Activated CD4-positive, alpha-beta memory T cell treated with anti-CD3 and anti-CD28 coated beads for 36 hours (primary cell): ENCODE results near the gene TMEM170B. TPM values are rescaled to one million over a fixed set of nuclear protein-coding genes. Genes with fewer than 3 reads are reported as not detected.

Source experiments
- CTCF ChIA-PET: fragments of 350-600 bp; sonication (Branson Sonifier 250); formaldehyde crosslinking; loops from one replicate; lab custom pipeline; 2021; ENCODE audit warnings: antibody characterized with exemption, inconsistent platforms; lab: Charles Lee
- POLR2A ChIA-PET: fragments of 350-600 bp; sonication (Branson Sonifier 250); formaldehyde crosslinking; loops from one replicate; lab custom pipeline; 2021; ENCODE audit warnings: antibody characterized with exemption; lab: Charles Lee
- DNase-seq: peaks from one replicate; pipeline ENCODE4 v3.0.0-alpha.2; 2020
- H3K27ac Mint-ChIP-seq: one replicate; pipeline ENCODE4 v1.8.0; 2021; ENCODE audit warnings: mixed read lengths
- H3K27me3 Mint-ChIP-seq: one replicate; pipeline ENCODE4 v1.8.0; 2021; ENCODE audit warnings: mixed read lengths
- H3K36me3 Mint-ChIP-seq: one replicate; pipeline ENCODE4 v1.8.0; 2021; ENCODE audit warnings: mixed read lengths
- H3K4me1 Mint-ChIP-seq: one replicate; pipeline ENCODE4 v1.8.0; 2021; ENCODE audit warnings: low read depth, mixed read lengths
- H3K4me3 Mint-ChIP-seq: one replicate; pipeline ENCODE4 v1.8.0; 2021; ENCODE audit warnings: mild to moderate bottlenecking, mixed read lengths
- H3K9me3 Mint-ChIP-seq: one replicate; pipeline ENCODE4 v1.8.0; 2021; ENCODE audit warnings: mixed read lengths
- intact Hi-C: fragments of 100-400 bp; cut with micrococcal nuclease; formaldehyde crosslinking; loops from one replicate; pipeline ENCODE4 v1.15.1; 2023
- total RNA-seq, 2 experiments: library from RNA; stranded (reverse); gene quantifications; one replicate each; pipeline ENCODE4 v1.2.3, GENCODE V29; 2021

Gene TMEM170B
- total RNA-seq, 2 experiments from 2014 or later = 0.83 to 1.1 TPM

DNA sequence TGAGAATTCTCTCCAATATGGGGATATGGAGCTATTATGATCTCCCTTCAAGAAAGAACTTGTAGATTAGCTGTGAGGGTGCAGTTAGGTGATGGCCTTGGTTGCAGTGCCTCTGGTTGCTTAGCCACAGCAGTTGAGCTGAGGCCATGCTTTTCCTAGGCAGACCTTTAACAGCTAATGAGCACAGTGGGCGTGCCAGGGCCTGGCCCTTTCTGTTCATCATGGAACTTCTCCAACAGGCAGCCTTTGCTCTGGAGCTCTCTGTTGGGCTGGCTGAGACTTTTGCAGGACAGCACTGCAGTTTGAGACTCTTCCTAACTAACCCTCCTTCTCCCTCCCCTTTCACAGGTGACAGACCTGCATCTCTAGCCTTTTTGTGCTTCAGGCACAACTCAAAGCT is 39.7 kb upstream of the TMEM170B start:
- no peak overlapping the region for H3K4me3 Mint-ChIP-seq
- ChIA-PET POLR2A (no interaction called here), CTCF (interaction anchor here (0.8 to 7.9 kb wide), 7 partner anchors 78 to 543 kb away, joined by 3 to 131 read pairs (median 4); no protein-coding TSS in a partner anchor)
- peaks cover 5% of the 10 kb centered on the region for H3K4me1 Mint-ChIP-seq
- H3K36me3 Mint-ChIP-seq = no peaks in the 10 kb centered on the region
- H3K9me3 Mint-ChIP-seq = peaks cover 4% of the 10 kb centered on the region
- no peak overlapping the region for H3K27ac Mint-ChIP-seq
- intact Hi-C loops = no loop called here
- no peaks in the 10 kb centered on the region for H3K27me3 Mint-ChIP-seq
- DNase-seq = no peak

DNA sequence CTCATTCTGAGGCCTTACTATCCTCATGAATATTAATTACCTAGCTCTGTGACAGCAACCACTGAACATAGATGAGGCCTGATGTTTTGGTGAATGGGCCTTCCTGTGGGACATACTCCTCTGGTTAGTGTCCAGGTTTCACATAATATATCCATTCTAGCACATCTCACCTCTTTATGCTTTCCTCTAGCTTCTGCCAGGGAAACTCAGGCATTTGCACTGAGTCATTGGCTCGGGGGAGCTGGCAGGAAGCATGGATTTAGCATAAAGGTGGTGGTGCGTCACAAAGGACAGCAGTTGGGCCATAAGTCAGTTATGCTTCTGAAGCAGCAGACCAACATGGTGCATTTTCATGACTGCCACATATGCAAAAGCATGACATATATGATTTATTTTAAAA is 37.5 kb upstream of the TMEM170B start:
- H3K4me3 Mint-ChIP-seq = no peak overlapping the region
- no peak overlapping the region for H3K27ac Mint-ChIP-seq
- intact Hi-C loops = no loop called here
- peaks cover 5% of the 10 kb centered on the region for H3K27me3 Mint-ChIP-seq
- CTCF ChIA-PET = interaction anchor here (0.7 to 2.2 kb wide), 4 partner anchors 76 to 545 kb away, joined by 3 to 6 read pairs (median 5); no protein-coding TSS in a partner anchor
- POLR2A ChIA-PET = no interaction called here
- peaks cover 5% of the 10 kb centered on the region for H3K4me1 Mint-ChIP-seq
- DNase-seq = no peak
- H3K36me3 Mint-ChIP-seq = no peaks in the 10 kb centered on the region
- peaks cover 4% of the 10 kb centered on the region for H3K9me3 Mint-ChIP-seq

DNA sequence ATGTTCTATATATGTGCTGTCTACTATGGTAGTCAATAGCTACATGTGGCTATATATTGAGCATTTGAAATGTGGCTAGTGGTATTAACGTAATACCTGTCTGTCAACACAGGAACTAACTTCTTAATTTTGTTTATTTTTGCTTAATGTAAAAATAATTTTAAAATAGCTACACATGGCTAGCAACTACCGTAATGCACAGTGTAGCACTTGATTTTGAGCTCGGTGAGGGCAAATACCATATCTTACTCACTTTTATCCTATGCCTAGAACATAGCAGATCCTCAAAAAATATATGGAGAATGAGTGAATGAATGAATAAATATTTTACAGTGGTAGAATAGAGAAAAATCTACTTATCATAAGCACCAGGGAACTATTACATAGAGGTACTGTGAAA is 28.1 kb upstream of the TMEM170B start:
- intact Hi-C loops = no loop called here
- H3K27ac Mint-ChIP-seq = no peak overlapping the region
- no peaks in the 10 kb centered on the region for H3K9me3 Mint-ChIP-seq
- no peak for DNase-seq
- H3K27me3 Mint-ChIP-seq = peaks cover 21% of the 10 kb centered on the region
- H3K36me3 Mint-ChIP-seq = no peaks in the 10 kb centered on the region
- POLR2A ChIA-PET = no interaction called here
- H3K4me1 Mint-ChIP-seq = no peaks in the 10 kb centered on the region
- no peak overlapping the region for H3K4me3 Mint-ChIP-seq
- CTCF ChIA-PET = interaction anchor here (1.2 to 1.8 kb wide), 2 partner anchors 13 to 335 kb away, joined by 3 to 11 read pairs; no protein-coding TSS in a partner anchor

DNA sequence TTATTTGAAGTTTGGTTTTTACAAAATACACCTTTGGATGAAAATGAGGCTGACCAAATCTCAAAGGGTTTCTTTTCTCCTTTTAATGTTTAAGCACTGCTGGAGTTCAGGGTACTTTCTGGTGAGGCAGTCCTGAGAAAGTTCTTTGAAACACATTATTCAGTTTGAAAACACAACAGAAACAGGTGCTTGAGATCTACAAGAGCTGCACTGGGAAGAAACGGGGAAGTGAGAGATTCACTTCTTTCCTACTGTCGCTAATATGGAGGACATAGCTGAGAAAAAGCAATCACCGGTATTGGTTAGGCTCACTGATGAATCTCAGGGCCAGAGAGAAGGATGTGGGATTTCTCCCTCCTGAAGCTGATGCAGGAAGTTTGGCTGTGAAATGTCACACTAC is 22.9 kb upstream of the TMEM170B start:
- no peak overlapping the region for H3K27ac Mint-ChIP-seq
- intact Hi-C loops = loop anchor here (5.0 kb wide), 1 partner anchor 63 kb away; no protein-coding TSS in a partner anchor
- peaks cover 2% of the 10 kb centered on the region for H3K36me3 Mint-ChIP-seq
- peaks cover 2% of the 10 kb centered on the region for H3K4me1 Mint-ChIP-seq
- ChIA-PET CTCF (no interaction called here), POLR2A (no interaction called here)
- peaks cover 21% of the 10 kb centered on the region for H3K27me3 Mint-ChIP-seq
- no peak for DNase-seq
- H3K9me3 Mint-ChIP-seq = peaks cover 5% of the 10 kb centered on the region
- no peak overlapping the region for H3K4me3 Mint-ChIP-seq

DNA sequence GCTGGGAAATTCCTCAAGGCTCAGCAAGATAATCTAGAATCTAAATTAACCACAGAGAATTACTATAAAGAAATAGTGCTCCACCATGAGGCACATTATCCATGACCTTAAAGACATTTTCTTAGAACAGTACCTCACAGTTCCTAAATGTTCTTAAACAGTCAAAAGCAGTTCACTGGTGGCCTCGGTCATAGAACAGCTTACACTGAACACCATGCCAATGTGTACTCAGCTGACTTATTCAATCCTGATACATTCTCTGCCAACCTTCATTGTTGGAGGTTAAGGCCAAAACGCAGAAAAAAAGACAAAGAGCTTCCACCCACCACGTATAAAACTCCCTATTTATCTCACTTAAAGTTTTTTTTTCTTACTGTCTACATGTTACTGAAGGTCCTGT is 21.8 kb upstream of the TMEM170B start:
- peaks cover 15% of the 10 kb centered on the region for H3K27me3 Mint-ChIP-seq
- peaks cover 2% of the 10 kb centered on the region for H3K36me3 Mint-ChIP-seq
- H3K4me1 Mint-ChIP-seq = peaks cover 2% of the 10 kb centered on the region
- peaks cover 5% of the 10 kb centered on the region for H3K9me3 Mint-ChIP-seq
- no peak for DNase-seq
- intact Hi-C loops = loop anchor here (5.0 kb wide), 1 partner anchor 62 kb away; no protein-coding TSS in a partner anchor
- H3K27ac Mint-ChIP-seq = no peak overlapping the region
- CTCF ChIA-PET = no interaction called here
- POLR2A ChIA-PET = no interaction called here
- no peak overlapping the region for H3K4me3 Mint-ChIP-seq

DNA sequence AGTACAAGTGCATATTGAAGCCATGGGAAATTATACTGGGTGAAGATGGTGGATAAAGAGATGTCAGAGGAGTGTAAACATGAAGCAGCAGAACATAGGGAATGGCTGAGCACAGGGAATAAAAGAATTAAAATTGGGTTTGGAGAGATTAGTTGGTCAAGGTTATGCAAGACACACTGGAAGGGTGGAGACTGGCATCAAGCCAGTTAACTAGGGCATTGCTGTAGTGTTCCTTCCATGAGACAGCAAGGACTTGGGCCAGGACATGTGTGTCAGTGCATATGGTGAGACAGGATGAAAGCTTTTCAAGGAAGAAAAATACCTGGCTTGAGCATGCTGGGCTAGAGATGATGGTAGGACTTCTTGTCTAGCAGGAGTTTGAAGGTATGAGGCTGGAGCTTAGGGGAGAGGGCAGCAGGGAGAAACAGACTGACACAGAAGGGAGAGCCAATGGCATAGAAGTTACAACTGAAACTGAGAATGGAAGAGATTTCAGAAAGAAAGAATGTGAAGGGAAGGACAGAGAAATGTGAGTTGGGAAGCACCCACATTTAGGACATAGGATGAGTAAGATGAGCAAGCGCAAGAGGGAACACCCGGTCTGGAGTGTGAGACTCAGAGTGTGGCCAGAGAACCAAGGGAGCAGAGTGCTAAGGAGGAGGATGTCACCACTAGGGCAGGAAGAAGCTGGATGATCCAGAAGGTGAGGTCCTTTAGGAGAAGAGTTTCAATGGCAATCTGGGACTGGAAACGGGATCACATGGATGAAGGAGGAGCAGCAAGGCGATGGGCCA is 14.5 kb upstream of the TMEM170B start:
- intact Hi-C loops = no loop called here
- no peaks in the 10 kb centered on the region for H3K4me1 Mint-ChIP-seq
- H3K36me3 Mint-ChIP-seq = peaks cover 2% of the 10 kb centered on the region
- ChIA-PET POLR2A (no interaction called here), CTCF (no interaction called here)
- H3K27me3 Mint-ChIP-seq = peaks cover 3% of the 10 kb centered on the region
- no peak for DNase-seq
- H3K27ac Mint-ChIP-seq = no peak overlapping the region
- H3K9me3 Mint-ChIP-seq = peaks cover 4% of the 10 kb centered on the region
- H3K4me3 Mint-ChIP-seq = no peak overlapping the region

DNA sequence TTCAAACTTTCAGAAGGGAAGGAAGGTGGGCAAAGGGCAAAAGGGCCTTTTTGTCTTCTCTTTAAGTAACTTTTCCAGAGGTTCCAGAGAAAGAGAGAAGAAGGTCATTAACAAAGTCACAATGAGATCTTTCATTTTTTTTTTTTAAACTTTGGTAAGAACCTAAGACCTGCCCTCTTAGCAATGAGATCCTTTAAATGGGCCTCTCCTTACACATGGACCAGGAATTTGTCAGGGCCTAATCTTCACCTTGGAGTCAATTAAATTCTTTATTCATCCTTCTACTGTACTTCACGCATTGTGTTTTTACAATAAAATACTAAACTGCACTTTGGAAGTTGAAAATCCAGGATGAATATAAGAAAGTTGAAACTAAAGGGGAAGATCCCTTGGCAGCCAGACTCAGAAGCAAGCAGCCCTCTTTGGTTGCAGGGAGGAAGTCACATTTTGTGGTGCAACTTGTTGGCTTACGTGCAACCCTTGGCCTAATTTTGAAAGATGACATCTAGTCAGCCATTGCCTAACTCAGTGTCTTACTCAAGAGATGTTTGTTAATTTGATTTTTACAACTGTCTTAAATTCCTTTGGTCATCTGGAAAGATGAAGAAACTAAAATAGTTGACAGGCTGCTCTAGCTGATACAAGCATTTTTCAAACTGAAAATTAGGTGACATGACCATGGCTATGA is 11.9 kb upstream of the TMEM170B start:
- H3K9me3 Mint-ChIP-seq = no peaks in the 10 kb centered on the region
- no peak overlapping the region for H3K4me3 Mint-ChIP-seq
- no peaks in the 10 kb centered on the region for H3K36me3 Mint-ChIP-seq
- H3K4me1 Mint-ChIP-seq = no peaks in the 10 kb centered on the region
- no peak overlapping the region for H3K27ac Mint-ChIP-seq
- CTCF ChIA-PET = no interaction called here
- intact Hi-C loops = no loop called here
- H3K27me3 Mint-ChIP-seq = peaks cover 8% of the 10 kb centered on the region
- POLR2A ChIA-PET = no interaction called here
- DNase-seq = no peak

DNA sequence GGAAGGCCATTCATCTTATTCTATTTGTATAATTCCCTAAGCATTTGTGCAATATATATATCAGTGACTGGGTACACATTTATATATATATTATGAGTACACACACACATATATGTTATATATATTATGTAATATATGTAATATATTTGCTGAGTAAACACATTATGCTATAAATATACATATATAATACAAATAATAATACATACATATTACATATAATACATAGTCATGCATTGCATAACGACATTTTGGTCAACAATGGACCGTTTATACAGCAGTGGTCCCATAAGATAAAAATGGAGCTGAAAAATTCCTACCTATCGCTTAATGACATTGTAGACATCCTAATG is 11.4 kb upstream of the TMEM170B start:
- peaks cover 8% of the 10 kb centered on the region for H3K27me3 Mint-ChIP-seq
- no peak overlapping the region for H3K27ac Mint-ChIP-seq
- no peaks in the 10 kb centered on the region for H3K36me3 Mint-ChIP-seq
- CTCF ChIA-PET = no interaction called here
- intact Hi-C loops = no loop called here
- no peak for DNase-seq
- H3K4me1 Mint-ChIP-seq = no peaks in the 10 kb centered on the region
- POLR2A ChIA-PET = no interaction called here
- H3K4me3 Mint-ChIP-seq = no peak overlapping the region
- H3K9me3 Mint-ChIP-seq = no peaks in the 10 kb centered on the region

DNA sequence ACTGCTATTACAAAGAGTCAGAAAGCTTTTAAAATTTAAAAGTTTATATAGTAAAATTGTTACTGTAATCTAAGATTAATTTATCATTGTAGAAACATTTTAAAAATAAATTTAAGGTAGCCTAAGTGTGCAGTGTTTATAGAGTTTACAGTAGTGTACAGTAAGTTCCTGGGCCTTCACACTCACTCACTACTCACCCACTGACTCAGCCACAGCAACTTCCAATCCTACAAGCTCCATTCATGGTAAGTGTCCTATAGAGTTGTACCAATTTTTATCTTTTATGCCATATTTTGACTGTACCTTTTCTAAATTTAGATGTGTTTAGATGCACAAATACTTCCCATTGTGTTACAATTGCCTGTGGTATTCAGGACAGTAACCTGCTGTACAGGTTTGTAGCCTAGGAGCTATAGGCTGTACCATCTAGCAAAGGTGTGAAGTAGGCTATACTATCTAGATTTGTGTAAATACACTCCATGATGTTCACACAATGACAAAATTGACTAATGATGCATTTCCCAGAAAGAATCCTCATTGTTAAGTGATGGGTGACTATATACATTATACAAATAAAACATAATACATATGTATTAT is 10.2 kb upstream of the TMEM170B start:
- no peaks in the 10 kb centered on the region for H3K9me3 Mint-ChIP-seq
- CTCF ChIA-PET = interaction anchor here (0.8 kb wide), 1 partner anchor 48 kb away, joined by 3 read pairs; no protein-coding TSS in a partner anchor
- intact Hi-C loops = no loop called here

DNA sequence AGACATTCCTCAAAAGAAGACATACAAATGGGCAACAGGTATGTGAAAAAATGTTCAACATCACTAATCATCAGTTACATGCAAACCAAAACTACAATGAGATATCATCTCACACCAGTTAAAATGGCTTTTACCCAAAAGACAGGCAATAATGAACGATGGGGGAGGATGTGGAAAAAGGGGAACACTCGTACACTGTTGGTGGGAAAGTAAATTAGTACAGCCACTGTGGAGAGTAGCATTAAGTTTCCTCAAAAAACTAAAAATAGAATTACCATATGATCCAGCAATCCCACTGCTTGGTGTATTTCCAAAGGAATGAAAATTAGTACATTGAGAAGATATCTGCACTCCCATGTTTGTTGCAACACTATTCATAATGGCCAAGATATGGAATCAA is 8.6 kb upstream of the TMEM170B start:
- Mint-ChIP-seq H3K4me3 (no peak overlapping the region), H3K9me3 (no peaks in the 10 kb centered on the region), H3K36me3 (no peaks in the 10 kb centered on the region), H3K4me1 (no peaks in the 10 kb centered on the region), H3K27me3 (peaks cover 13% of the 10 kb centered on the region), H3K27ac (no peak overlapping the region)
- POLR2A ChIA-PET = no interaction called here
- CTCF ChIA-PET = no interaction called here
- DNase-seq = no peak
- intact Hi-C loops = no loop called here

More for the DNA sequence above, 10.2 kb upstream of the TMEM170B start:
- Mint-ChIP-seq H3K27me3 (peaks cover 9% of the 10 kb centered on the region), H3K36me3 (no peaks in the 10 kb centered on the region), H3K4me3 (no peak overlapping the region), H3K4me1 (no peaks in the 10 kb centered on the region), H3K27ac (no peak overlapping the region)
- DNase-seq = no peak
- POLR2A ChIA-PET = no interaction called here

DNA sequence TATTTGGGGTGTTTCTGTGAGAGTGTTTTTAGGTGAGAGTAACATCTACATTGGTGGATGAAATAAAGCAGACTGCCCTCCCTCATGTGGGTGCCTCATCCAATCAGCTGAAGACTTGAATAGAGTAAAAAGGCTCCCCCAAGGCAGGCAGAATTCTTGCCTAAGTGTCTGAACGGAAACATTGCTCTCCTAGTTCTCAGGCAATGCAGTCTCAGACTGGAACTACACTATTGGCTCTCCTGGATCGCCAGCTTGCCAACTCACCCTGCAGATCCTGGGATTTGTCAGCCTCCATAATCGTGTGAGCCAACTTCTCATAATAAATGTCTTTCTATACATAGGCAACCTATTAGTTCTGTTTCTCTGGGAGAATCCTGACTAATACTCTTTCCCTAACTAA is 5.5 kb upstream of the TMEM170B start:
- ChIA-PET CTCF (no interaction called here), POLR2A (no interaction called here)
- intact Hi-C loops = no loop called here
- Mint-ChIP-seq H3K9me3 (no peaks in the 10 kb centered on the region), H3K4me1 (peaks cover 3% of the 10 kb centered on the region), H3K4me3 (no peak overlapping the region), H3K27me3 (peaks cover 23% of the 10 kb centered on the region), H3K36me3 (no peaks in the 10 kb centered on the region), H3K27ac (no peak overlapping the region)
- no peak for DNase-seq

DNA sequence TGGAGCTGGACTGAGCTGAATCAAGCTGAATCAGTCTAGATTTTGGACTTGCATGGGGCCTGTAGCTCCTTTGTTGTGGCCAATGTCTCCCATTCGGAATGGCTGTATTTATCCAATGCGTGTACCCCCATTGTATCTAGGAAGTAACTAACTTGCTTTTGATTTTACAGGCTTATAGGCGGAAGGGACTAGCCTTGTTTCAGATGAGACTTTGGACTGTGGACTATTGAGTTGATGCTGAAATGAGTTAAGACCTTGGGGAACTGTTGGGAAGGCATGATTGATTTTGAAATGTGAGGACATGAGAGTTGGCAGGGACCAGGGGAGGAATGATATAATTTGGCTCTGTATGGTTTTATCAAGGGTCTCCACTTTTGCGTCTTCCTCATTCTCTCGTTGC is 3.0 kb upstream of the TMEM170B start:
- Mint-ChIP-seq H3K4me3 (no peak overlapping the region), H3K36me3 (no peaks in the 10 kb centered on the region), H3K9me3 (no peaks in the 10 kb centered on the region), H3K27me3 (peaks cover 15% of the 10 kb centered on the region), H3K27ac (no peak overlapping the region), H3K4me1 (peaks cover 9% of the 10 kb centered on the region)
- no peak for DNase-seq
- CTCF ChIA-PET = no interaction called here
- POLR2A ChIA-PET = no interaction called here
- intact Hi-C loops = no loop called here
